Measurements from ENCODE around the gene ITGA8. TPM values are rescaled to one million over a fixed set of nuclear protein-coding genes. Genes with fewer than 3 reads are reported as not detected.

The ITGA8 gene
- total and polyA plus RNA-seq, 2 of the 4 experiments (the other 2 are of a cell fraction) = under 0.01 to 0.02 TPM

DNA sequence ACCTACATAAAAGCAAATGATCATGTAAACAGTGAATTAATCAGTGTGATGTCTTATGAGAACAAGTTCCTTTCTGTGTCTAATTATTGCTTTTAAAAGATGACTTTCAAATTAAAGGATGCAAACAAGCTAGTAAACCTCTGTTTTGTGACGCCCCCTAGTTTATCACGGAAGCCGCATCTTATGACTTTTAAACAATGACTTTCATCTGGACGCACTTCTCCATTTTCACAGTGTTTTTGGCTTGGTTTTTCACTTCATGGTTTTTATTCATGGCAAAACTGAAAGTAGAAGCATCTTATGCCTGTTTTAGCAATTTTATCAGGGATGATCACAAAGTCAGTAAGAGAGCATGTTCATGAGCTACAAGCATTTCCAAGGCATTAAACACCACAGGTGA, 35.0 kb downstream of the ITGA8 start:
- Histone ChIP-seq H3K4me2 (ENCODE audit: low read depth, low read length) (no peak overlapping the region), H3K23ac (ENCODE audit: low read depth, low read length) (no peak overlapping the region), H4K91ac (ENCODE audit: insufficient read depth, low read depth, low read length) (no peak overlapping the region), H4K8ac (ENCODE audit: low read depth in 2 of 2, low read length in 2 of 2) (no peak overlapping the region), H4K5ac (ENCODE audit: low read depth, low read length) (no peak overlapping the region), H3K14ac (replicated peaks; ENCODE audit: low read depth, low read length) (no peak overlapping the region), H2BK5ac (ENCODE audit: low read depth, low read length, poor library complexity, severe bottlenecking) (no peak overlapping the region), H2AK9ac (replicated peaks; ENCODE audit: low read depth, low read length, poor library complexity) (no peak overlapping the region), H3K27ac (ENCODE audit: insufficient read depth, low read length) (no peak overlapping the region), H3K4me1 (ENCODE audit: control insufficient read depth, insufficient read depth, low read length) (no peaks in the 10 kb centered on the region), H3K36me3 (ENCODE audit: control insufficient read depth, insufficient read depth, low read length) (no peaks in the 10 kb centered on the region), H2BK120ac (ENCODE audit: low read depth, low read length) (no peak overlapping the region), H3K4me3 (ENCODE audit: insufficient read depth, low read depth, low read length) (no peak overlapping the region), H2AFZ (replicated peaks; ENCODE audit: low read length, poor library complexity) (no peak overlapping the region), H4K20me1 (ENCODE audit: insufficient read depth, low read length) (no peaks in the 10 kb centered on the region), H2BK15ac (ENCODE audit: low read depth, low read length) (no peak overlapping the region), H3K79me1 (ENCODE audit: low read depth in 1 of 2, low read length in 2 of 2) (no peaks in the 10 kb centered on the region), H3K9me1 (ENCODE audit: insufficient read depth, low read length) (no peaks in the 10 kb centered on the region), H3K9ac (ENCODE audit: low read depth, low read length) (no peak overlapping the region), H3K9me3 (ENCODE audit: control insufficient read depth, insufficient read depth, low read length) (no peaks in the 10 kb centered on the region), H3K27me3 (ENCODE audit: control insufficient read depth, insufficient read depth, low read length) (peaks cover 5% of the 10 kb centered on the region), H3K18ac (ENCODE audit: low read depth, low read length) (no peak overlapping the region), H2BK20ac (ENCODE audit: low read depth, low read length) (no peak overlapping the region), H3K56ac (ENCODE audit: extremely low read depth, insufficient read depth, low read length) (no peak overlapping the region), H3K4ac (ENCODE audit: low read depth, low read length) (no peak overlapping the region), H2AK5ac (ENCODE audit: low read depth, low read length) (no peak overlapping the region)
- WGBS, 2 experiments (ENCODE audit: extremely low coverage in 2 of 2, insufficient read length in 1 of 2) = 80% methylated on average over 1 of the region's 4 CpGs; no CpG with 5 or more reads in 1 of the 2 experiments
- TF ChIP-seq FOS (IDR thresholded peaks at IDR 0.05; ENCODE audit: low read depth, low read length) (no peak), MAZ (IDR thresholded peaks at IDR 0.05; ENCODE audit: borderline replicate concordance, low read depth, low read length) (no peak), MAFK (IDR thresholded peaks at IDR 0.05; ENCODE audit: low read depth, low read length) (no peak), RAD21 (IDR thresholded peaks at IDR 0.05; ENCODE audit: low read length) (no peak), NFE2L2 (IDR thresholded peaks at IDR 0.05; ENCODE audit: low read depth, low read length) (no peak), RCOR1 (IDR thresholded peaks at IDR 0.05; ENCODE audit: insufficient replicate concordance, low read length) (no peak), RFX5 (IDR thresholded peaks at IDR 0.05; ENCODE audit: low read depth, low read length) (no peak), CHD1 (IDR thresholded peaks at IDR 0.05; ENCODE audit: low read depth, low read length) (no peak), POLR2A (IDR thresholded peaks at IDR 0.05; ENCODE audit: low read depth, low read length) (no peak), CEBPB (IDR thresholded peaks at IDR 0.05; ENCODE audit: low read depth, low read length) (no peak)
- TF ChIP-seq, protein P1, sequence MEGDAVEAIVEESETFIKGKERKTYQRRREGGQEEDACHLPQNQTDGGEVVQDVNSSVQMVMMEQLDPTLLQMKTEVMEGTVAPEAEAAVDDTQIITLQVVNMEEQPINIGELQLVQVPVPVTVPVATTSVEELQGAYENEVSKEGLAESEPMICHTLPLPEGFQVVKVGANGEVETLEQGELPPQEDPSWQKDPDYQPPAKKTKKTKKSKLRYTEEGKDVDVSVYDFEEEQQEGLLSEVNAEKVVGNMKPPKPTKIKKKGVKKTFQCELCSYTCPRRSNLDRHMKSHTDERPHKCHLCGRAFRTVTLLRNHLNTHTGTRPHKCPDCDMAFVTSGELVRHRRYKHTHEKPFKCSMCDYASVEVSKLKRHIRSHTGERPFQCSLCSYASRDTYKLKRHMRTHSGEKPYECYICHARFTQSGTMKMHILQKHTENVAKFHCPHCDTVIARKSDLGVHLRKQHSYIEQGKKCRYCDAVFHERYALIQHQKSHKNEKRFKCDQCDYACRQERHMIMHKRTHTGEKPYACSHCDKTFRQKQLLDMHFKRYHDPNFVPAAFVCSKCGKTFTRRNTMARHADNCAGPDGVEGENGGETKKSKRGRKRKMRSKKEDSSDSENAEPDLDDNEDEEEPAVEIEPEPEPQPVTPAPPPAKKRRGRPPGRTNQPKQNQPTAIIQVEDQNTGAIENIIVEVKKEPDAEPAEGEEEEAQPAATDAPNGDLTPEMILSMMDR (conservative IDR thresholded peaks at IDR 0.05; ENCODE audit: low read depth, low read length) = no peak
- TF ChIP-seq, protein P2, sequence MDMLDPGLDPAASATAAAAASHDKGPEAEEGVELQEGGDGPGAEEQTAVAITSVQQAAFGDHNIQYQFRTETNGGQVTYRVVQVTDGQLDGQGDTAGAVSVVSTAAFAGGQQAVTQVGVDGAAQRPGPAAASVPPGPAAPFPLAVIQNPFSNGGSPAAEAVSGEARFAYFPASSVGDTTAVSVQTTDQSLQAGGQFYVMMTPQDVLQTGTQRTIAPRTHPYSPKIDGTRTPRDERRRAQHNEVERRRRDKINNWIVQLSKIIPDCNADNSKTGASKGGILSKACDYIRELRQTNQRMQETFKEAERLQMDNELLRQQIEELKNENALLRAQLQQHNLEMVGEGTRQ (IDR thresholded peaks at IDR 0.05; ENCODE audit: low read depth, low read length) = no peak
- ChIA-PET POLR2A (ENCODE audit: unreplicated experiment) (no interaction called here), CTCF (no interaction called here)
- dilution Hi-C loops (cut with HindIII; ENCODE audit: low sequenced_read_pairs, unreplicated experiment) = no loop called here
- intact Hi-C loops (cut with micrococcal nuclease) = no loop called here
- in situ Hi-C loops (cut with MboI; ENCODE audit: low sequenced_read_pairs) = no loop called here
- BruUV-seq (replicated peaks) = no TSS peak
- ATAC-seq (ENCODE audit: low read depth) = no peak
- no peak for DNase-seq
